ENCODE data around the gene NDUFA7. TPM values are rescaled to one million over a fixed set of nuclear protein-coding genes. Genes with fewer than 3 reads are reported as not detected.

NDUFA7 gene
- total and polyA plus RNA-seq, 2 of the 13 experiments (the other 11 are each of a cell fraction or from before 2014, with no cell fraction given): 64.5 to 71.5 TPM

DNA sequence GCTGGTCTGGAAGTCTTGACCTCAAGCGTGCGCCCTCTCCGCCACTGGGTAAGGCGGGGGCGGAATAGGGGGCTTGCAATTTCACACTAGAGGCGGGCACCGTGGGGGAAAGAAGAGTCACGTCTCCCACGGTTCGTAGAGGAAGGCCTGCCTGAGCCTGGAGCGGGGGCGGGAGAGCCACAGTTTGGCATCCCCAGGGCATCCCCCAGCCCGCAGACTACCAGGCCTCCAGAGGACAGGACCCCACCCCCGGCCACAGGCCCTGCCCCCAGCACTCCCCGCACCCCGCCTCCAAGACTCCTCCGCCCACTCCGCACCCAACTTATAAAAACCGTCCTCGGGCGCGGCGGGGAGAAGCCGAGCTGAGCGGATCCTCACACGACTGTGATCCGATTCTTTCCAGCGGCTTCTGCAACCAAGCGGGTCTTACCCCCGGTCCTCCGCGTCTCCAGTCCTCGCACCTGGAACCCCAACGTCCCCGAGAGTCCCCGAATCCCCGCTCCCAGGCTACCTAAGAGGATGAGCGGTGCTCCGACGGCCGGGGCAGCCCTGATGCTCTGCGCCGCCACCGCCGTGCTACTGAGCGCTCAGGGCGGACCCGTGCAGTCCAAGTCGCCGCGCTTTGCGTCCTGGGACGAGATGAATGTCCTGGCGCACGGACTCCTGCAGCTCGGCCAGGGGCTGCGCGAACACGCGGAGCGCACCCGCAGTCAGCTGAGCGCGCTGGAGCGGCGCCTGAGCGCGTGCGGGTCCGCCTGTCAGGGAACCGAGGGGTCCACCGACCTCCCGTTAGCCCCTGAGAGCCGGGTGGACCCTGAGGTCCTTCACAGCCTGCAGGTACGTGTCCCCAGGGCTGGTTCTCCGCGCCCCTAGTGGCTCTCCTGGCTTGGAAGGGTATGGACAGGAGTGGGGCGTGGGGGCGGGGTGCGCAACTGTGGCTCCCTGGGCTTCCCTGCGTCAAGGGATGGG is 42.9 kb upstream of the NDUFA7 start, which contains the start of gene ANGPTL4 (continued):
- TF ChIP-seq, protein P1, sequence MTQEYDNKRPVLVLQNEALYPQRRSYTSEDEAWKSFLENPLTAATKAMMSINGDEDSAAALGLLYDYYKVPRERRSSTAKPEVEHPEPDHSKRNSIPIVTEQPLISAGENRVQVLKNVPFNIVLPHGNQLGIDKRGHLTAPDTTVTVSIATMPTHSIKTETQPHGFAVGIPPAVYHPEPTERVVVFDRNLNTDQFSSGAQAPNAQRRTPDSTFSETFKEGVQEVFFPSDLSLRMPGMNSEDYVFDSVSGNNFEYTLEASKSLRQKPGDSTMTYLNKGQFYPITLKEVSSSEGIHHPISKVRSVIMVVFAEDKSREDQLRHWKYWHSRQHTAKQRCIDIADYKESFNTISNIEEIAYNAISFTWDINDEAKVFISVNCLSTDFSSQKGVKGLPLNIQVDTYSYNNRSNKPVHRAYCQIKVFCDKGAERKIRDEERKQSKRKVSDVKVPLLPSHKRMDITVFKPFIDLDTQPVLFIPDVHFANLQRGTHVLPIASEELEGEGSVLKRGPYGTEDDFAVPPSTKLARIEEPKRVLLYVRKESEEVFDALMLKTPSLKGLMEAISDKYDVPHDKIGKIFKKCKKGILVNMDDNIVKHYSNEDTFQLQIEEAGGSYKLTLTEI (CRISPR knock-in tag; conservative IDR thresholded peaks at IDR 0.05): no peak
- TF ChIP-seq ZFP62 (CRISPR knock-in tag; IDR thresholded peaks at IDR 0.05) (no peak), ZNF30 (CRISPR knock-in tag; IDR thresholded peaks at IDR 0.05) (no peak), HNRNPLL (IDR thresholded peaks at IDR 0.05; ENCODE audit: low read depth, low read length, poor library complexity, severe bottlenecking) (peak; percentile 83), CEBPG (CRISPR knock-in tag; IDR thresholded peaks at IDR 0.05) (no peak), MATR3 (CRISPR knock-in tag; IDR thresholded peaks at IDR 0.05) (no peak), HNRNPL (IDR thresholded peaks at IDR 0.05; ENCODE audit: low read depth, low read length) (0 out of 2 replicates have a peak, but pooled peaks have one; percentile 34), ZNF674 (CRISPR knock-in tag; IDR thresholded peaks at IDR 0.05; ENCODE audit: low read depth) (no peak), ZNF446 (CRISPR knock-in tag; IDR thresholded peaks at IDR 0.05) (no peak), KLF16 (CRISPR knock-in tag; IDR thresholded peaks at IDR 0.05) (no peak), ELF1 (CRISPR knock-in tag; IDR thresholded peaks at IDR 0.05) (no peak), NPAS2 (CRISPR knock-in tag; IDR thresholded peaks at IDR 0.05; ENCODE audit: borderline replicate concordance) (no peak)
- TF ChIP-seq, protein P2, sequence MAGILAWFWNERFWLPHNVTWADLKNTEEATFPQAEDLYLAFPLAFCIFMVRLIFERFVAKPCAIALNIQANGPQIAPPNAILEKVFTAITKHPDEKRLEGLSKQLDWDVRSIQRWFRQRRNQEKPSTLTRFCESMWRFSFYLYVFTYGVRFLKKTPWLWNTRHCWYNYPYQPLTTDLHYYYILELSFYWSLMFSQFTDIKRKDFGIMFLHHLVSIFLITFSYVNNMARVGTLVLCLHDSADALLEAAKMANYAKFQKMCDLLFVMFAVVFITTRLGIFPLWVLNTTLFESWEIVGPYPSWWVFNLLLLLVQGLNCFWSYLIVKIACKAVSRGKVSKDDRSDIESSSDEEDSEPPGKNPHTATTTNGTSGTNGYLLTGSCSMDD (CRISPR knock-in tag; IDR thresholded peaks at IDR 0.05): no peak
- TF ChIP-seq, protein P3, sequence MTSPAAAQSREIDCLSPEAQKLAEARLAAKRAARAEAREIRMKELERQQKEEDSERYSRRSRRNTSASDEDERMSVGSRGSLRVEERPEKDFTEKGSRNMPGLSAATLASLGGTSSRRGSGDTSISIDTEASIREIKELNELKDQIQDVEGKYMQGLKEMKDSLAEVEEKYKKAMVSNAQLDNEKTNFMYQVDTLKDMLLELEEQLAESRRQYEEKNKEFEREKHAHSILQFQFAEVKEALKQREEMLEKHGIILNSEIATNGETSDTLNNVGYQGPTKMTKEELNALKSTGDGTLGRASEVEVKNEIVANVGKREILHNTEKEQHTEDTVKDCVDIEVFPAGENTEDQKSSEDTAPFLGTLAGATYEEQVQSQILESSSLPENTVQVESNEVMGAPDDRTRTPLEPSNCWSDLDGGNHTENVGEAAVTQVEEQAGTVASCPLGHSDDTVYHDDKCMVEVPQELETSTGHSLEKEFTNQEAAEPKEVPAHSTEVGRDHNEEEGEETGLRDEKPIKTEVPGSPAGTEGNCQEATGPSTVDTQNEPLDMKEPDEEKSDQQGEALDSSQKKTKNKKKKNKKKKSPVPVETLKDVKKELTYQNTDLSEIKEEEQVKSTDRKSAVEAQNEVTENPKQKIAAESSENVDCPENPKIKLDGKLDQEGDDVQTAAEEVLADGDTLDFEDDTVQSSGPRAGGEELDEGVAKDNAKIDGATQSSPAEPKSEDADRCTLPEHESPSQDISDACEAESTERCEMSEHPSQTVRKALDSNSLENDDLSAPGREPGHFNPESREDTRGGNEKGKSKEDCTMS (CRISPR knock-in tag; conservative IDR thresholded peaks at IDR 0.05): no peak
- TF ChIP-seq, protein P4, sequence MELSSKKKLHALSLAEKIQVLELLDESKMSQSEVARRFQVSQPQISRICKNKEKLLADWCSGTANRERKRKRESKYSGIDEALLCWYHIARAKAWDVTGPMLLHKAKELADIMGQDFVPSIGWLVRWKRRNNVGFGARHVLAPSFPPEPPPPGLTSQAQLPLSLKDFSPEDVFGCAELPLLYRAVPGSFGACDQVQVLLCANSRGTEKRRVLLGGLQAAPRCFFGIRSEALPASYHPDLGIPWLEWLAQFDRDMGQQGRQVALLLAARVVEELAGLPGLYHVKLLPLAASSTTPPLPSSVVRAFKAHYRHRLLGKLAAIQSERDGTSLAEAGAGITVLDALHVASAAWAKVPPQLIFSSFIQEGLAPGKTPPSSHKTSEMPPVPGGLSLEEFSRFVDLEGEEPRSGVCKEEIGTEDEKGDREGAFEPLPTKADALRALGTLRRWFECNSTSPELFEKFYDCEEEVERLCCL (CRISPR knock-in tag; IDR thresholded peaks at IDR 0.05; ENCODE audit: borderline replicate concordance): no peak
- TF ChIP-seq, protein P5, sequence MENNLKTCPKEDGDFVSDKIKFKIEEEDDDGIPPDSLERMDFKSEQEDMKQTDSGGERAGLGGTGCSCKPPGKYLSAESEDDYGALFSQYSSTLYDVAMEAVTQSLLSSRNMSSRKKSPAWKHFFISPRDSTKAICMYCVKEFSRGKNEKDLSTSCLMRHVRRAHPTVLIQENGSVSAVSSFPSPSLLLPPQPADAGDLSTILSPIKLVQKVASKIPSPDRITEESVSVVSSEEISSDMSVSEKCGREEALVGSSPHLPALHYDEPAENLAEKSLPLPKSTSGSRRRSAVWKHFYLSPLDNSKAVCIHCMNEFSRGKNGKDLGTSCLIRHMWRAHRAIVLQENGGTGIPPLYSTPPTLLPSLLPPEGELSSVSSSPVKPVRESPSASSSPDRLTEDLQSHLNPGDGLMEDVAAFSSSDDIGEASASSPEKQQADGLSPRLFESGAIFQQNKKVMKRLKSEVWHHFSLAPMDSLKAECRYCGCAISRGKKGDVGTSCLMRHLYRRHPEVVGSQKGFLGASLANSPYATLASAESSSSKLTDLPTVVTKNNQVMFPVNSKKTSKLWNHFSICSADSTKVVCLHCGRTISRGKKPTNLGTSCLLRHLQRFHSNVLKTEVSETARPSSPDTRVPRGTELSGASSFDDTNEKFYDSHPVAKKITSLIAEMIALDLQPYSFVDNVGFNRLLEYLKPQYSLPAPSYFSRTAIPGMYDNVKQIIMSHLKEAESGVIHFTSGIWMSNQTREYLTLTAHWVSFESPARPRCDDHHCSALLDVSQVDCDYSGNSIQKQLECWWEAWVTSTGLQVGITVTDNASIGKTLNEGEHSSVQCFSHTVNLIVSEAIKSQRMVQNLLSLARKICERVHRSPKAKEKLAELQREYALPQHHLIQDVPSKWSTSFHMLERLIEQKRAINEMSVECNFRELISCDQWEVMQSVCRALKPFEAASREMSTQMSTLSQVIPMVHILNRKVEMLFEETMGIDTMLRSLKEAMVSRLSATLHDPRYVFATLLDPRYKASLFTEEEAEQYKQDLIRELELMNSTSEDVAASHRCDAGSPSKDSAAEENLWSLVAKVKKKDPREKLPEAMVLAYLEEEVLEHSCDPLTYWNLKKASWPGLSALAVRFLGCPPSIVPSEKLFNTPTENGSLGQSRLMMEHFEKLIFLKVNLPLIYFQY (CRISPR knock-in tag; IDR thresholded peaks at IDR 0.05; ENCODE audit: borderline replicate concordance): no peak
- TF ChIP-seq, protein P6, sequence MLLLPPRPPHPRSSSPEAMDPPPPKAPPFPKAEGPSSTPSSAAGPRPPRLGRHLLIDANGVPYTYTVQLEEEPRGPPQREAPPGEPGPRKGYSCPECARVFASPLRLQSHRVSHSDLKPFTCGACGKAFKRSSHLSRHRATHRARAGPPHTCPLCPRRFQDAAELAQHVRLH (CRISPR knock-in tag; IDR thresholded peaks at IDR 0.05; ENCODE audit: borderline replicate concordance, low read depth): no peak

Measured in HepG2 (cell line).